GM21423 (cell line): ENCODE measurements around the gene FKBP9.
"Not testable (repeated sequence)": the region's sequence is repeated elsewhere in the genome, so short reads cannot be mapped to it uniquely, and the experiment has no call there.

Experiments used
- ATAC-seq: cut with Tn5 transposase; IDR thresholded peaks from one replicate; pipeline ENCODE4 v1.9.1; 2021; ENCODE audit warnings: mild to moderate bottlenecking, moderate library complexity; ENCODE audit not compliant: unreplicated experiment

Gene FKBP9

DNA sequence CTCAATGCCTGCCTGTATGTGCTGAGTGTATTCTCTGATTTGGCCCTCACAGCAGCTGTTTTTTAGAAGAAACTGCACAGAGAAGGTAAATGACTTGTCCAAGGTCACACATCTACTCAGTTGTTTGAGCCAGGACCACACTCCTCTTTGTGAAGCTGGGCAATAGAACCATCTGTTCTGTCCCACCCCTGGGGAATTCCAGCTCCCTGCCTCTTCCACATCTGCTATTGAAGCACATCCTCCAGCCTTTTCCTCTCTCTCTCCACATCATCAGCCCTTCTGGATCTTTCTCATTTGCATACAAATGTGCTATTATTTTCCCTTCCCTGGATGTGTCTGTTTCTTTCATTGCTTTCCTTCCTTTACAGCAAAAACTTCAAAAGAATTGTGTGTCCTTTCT, 45.9 kb downstream of the FKBP9 start:
- ATAC-seq: not testable (repeated sequence)

DNA sequence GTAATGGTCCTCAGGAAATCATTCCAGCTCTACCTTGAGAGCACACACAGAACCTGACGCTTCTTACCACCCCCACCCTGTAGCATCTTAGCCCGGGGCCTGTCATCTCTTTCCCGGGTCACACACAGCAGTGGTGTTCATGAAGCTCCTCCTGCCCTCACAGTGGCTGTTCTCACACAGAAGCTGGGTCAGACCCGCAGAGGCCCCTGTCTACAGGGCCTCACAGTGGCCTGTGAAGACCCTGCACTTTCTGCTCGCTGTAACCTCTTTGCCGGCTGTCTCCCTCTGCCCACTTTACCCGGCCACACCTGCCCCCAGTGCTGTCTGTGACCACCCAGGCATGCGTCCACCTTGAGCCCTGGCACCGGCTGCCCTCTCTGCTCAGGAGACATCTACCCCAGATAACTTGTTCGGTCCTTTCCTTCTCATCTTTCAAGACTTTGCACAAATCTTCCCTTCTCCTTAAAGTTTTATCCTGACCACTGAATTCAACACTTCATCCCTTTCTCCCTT, 46.9 kb downstream of the FKBP9 start:
- not testable (repeated sequence) for ATAC-seq

- not testable (repeated sequence) for ATAC-seq
Measured at GRCh38 chr7:33005193-33005592, 48.0 kb downstream of the FKBP9 start.

GRCh38 chr7:33005690-33006089, 48.5 kb downstream of the FKBP9 start:
- ATAC-seq: not testable (repeated sequence)

- no peak for ATAC-seq
Measured at GRCh38 chr7:33009734-33010133, 52.5 kb downstream of the FKBP9 start.

DNA sequence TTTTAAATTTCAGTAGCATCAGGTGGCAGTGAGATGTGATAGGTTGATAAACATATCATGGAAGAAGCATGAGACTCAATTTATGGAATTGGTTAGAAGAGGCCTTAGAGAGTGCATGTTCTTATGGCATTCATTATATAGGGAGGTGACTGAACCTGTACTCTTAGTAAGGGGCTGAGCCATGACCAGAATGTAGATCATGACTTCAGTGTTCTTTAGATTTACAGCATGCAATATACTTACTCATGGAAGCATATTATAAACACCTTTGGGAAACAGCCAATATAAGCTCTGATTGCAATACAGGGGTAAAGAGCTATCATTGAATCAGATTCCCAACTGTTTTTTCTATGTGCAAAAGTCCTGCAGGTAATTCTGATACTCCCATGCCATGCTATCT, 55.1 kb downstream of the FKBP9 start:
- ATAC-seq: no peak

- ATAC-seq: no peak
Measured at GRCh38 chr7:33024189-33024757, 67.0 kb downstream of the FKBP9 start.

DNA sequence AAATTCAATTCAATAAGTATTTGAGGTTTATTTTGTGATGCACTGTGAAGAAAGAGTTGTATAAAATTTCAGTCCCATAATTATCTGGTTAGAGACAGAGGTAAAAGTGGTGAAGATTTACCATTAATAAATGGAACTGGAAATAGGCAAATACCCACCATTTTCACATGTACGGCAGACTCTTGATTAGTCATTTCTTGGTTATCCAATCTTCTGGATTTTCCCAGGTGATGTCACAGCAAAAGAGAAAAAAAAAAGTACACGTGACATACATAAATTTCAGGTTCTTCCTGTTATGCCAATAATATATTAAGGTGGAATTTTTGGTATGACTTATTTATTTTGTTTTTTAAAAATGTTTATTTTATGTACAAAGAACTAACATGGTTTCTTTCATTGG, 78.5 kb downstream of the FKBP9 start:
- ATAC-seq: no peak

DNA sequence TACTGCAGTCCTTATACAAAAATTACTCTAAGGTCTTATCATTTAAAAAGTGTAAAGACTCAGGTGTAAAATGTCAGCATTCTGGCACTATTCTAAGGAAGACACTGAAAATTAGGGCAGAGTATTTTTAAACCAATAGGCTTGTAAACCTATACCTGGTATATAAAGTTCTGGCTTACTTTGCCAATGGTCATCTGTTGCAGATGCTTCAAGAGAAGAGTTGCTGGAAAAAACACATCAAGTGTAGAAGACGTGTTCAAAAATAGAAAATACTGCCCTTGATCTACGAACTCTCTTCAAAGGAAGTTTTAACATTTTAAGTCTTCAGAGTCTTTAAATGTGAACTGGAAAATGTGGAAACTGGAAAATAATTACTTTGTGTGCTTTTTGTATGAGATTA, 81.4 kb downstream of the FKBP9 start:
- ATAC-seq: no peak

GRCh38 chr7:33039257-33039902, 82.1 kb downstream of the FKBP9 start:
- ATAC-seq: peak; percentile 39

DNA sequence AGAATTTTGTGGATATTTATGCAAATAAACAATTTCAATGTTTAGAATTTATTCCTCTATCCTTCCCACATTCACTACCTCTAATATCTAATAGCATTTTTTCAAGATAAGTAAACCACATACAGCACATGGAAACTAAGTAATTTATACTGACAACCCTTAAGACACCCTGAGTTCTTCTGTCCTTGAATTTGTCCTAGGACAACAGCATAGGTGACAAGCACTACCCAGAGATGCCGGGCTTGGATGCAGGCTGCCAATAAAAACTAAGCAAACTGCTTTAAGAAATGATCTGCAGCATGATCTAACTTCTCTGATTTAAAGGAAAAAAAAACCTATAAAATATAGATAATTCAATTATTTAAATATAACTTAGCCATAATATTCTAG, 82.7 kb downstream of the FKBP9 start:
- no peak for ATAC-seq

GRCh38 chr7:33040803-33041516, 83.7 kb downstream of the FKBP9 start:
- ATAC-seq: peak; percentile 93

GRCh38 chr7:33041631-33042428, 84.6 kb downstream of the FKBP9 start:
- ATAC-seq: no peak

GRCh38 chr7:33043501-33044400, 86.5 kb downstream of the FKBP9 start:
- ATAC-seq: no peak

- ATAC-seq: no peak
Measured at GRCh38 chr7:33044401-33044718, 87.1 kb downstream of the FKBP9 start.

- ATAC-seq: no peak
Measured at GRCh38 chr7:33044986-33045385, 87.7 kb downstream of the FKBP9 start.

DNA sequence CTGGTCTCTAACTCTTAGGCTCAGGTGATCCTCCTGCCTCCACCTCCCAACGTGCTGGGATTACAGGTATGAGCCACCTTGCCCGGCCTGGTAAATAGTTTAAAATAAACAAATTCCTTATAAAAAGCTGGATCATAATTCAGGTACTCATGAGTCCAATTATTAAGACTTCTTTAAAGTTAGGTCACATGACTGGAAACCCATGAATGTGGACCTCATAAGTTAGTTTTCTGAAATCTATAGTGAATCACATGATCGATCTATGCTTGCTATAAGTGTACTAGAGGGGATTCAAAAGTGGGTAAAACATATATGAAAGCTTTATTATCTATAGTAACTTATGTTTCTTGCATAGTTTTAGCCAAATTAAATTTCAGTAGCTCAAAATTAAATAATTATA, 91.0 kb downstream of the FKBP9 start:
- ATAC-seq: no peak

- ATAC-seq: no peak
Measured at GRCh38 chr7:33048704-33049103, 91.5 kb downstream of the FKBP9 start.

DNA sequence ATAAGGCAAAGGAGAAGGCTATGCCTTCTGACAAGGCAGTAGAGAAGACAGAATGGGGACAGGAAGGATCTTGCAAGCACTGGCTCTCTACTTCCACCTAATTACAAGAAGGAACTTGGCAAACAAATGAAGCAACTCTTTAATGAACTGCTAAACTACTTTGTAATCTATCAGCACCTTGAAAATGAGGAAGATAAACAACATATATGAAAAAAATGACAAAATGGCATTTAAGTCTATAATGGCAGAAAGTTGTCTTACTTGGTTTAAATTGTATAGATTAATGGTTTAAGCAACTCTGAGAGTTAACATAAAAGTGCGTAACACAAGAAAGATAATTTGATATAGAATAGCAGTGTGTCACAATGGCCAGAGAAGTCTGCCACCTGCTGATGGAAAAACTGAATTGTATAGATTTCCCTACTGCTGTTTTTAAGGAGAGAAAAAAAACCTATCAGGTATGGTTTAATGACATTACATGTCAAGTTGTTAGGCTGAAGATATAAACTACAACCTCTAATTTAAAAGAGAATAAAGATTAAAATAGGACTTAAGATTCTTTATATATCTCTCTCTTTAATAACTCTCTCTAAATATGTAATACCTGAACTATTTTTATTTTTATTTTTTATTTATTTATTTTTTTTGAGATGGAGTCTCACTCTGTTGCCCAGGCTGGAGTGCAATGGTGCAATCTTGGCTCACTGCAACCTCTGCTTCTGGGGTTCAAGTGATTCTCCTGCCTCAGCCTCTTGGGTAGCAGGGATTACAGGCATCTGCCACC, 93.5 kb downstream of the FKBP9 start:
- ATAC-seq: peak; percentile 52

DNA sequence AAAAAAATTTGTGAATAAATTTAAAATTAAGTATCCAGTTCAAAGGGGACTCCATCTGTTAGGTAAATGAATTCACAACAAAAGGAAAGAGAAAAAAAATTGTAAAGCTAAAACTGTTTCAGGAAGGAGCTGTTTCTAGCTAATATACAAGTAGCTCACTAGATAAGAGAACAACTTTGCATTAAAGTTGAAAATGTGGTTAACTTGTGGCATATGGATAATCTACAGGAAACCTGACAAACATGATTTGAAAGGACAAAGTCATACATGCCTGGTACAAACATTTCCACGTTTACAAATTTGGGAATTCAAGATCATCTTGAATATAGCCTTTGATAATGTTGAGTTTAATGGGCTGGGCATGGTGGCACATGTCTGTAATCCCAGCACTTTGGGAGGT, 96.5 kb downstream of the FKBP9 start:
- no peak for ATAC-seq
